CD4-positive, alpha-beta T cell (primary cell): ENCODE results near the gene FKRP. TPM values are rescaled to one million over a fixed set of nuclear protein-coding genes. Genes with fewer than 3 reads are reported as not detected.

ENCODE experiments used
- ATAC-seq: fragments of 200-7000 bp; cut with Tn5 transposase; one replicate; pipeline ENCODE4 v1.10.0; 2022; ENCODE audit warnings: mild to moderate bottlenecking; ENCODE audit not compliant: poor library complexity
- CTCF ChIA-PET: fragments of 350-600 bp; sonication (Branson Sonifier 250); formaldehyde crosslinking; loops from one replicate; lab custom pipeline; 2021; ENCODE audit warnings: antibody characterized with exemption, inconsistent platforms; lab: Charles Lee
- POLR2A ChIA-PET: fragments of 350-600 bp; sonication (Branson Sonifier 250); formaldehyde crosslinking; loops from one replicate; lab custom pipeline; 2021; ENCODE audit warnings: antibody characterized with exemption, inconsistent platforms; lab: Charles Lee
- DNase-seq, 14 experiments: peaks; one replicate each; pipeline ENCODE4 v3.0.0-alpha.2; 2013 to 2020; ENCODE audit warnings: mixed read lengths in 2 of 14
- H3K27ac ChIP-seq, 2 donors: one replicate each; pipeline versions ENCODE4 v1.5.1 to v1.7.0; 2013; ENCODE audit warnings: low read length in 2 of 2, low read depth in 1 of 2, mild to moderate bottlenecking in 1 of 2
- H3K27me3 ChIP-seq, 2 experiments: 1 replicate in 1 of 2; 2 replicates in 1 of 2; pipeline versions ENCODE4 v1.6.1 to v1.7.0; 2013; ENCODE audit warnings: low read length in 2 of 2, control low read depth in 1 of 2, mild to moderate bottlenecking in 1 of 2, moderate library complexity in 1 of 2; ENCODE audit not compliant: insufficient read depth in 2 of 2, control insufficient read depth in 1 of 2
- H3K36me3 ChIP-seq: one replicate; pipeline ENCODE4 v1.6.1; 2013; ENCODE audit warnings: low read length, control low read depth; ENCODE audit not compliant: insufficient read depth
- H3K4me1 ChIP-seq: one replicate; pipeline ENCODE4 v1.6.1; 2013; ENCODE audit warnings: low read length, control low read depth; ENCODE audit not compliant: insufficient read depth
- H3K4me3 ChIP-seq: one replicate; pipeline ENCODE4 v1.5.1; 2013; ENCODE audit warnings: mild to moderate bottlenecking, low read length, moderate library complexity
- H3K9me3 ChIP-seq, 2 experiments: 1 replicate in 1 of 2; 2 replicates in 1 of 2; pipeline versions ENCODE4 v1.6.1 to v1.7.0; 2013; ENCODE audit warnings: low read length in 2 of 2, mild to moderate bottlenecking in 2 of 2, control low read depth in 1 of 2, moderate library complexity in 1 of 2; ENCODE audit not compliant: control insufficient read depth in 1 of 2, insufficient read depth in 1 of 2
- H3K27ac Mint-ChIP-seq: one replicate; pipeline ENCODE4 v1.8.0; 2020; ENCODE audit warnings: mixed read lengths
- H3K27me3 Mint-ChIP-seq: one replicate; pipeline ENCODE4 v1.8.0; 2021; ENCODE audit warnings: mixed read lengths
- H3K36me3 Mint-ChIP-seq: one replicate; pipeline ENCODE4 v1.8.0; 2021; ENCODE audit warnings: low read depth, mixed read lengths
- H3K4me1 Mint-ChIP-seq: one replicate; pipeline ENCODE4 v1.8.0; 2021; ENCODE audit warnings: low read depth, mixed read lengths
- H3K4me3 Mint-ChIP-seq: one replicate; pipeline ENCODE4 v1.8.0; 2020; ENCODE audit warnings: mild to moderate bottlenecking, mixed read lengths
- H3K9me3 Mint-ChIP-seq: one replicate; pipeline ENCODE4 v1.8.0; 2020; ENCODE audit warnings: mixed read lengths
- intact Hi-C, 2 experiments: fragments of 100-400 bp; cut with DNase I in 1 of 2; cut with micrococcal nuclease in 1 of 2; formaldehyde crosslinking; loops; one replicate each; pipeline versions ENCODE4 v1.15.1 to v1.9.0; 2023 to 2025; cut with DNase I, micrococcal nuclease
- total RNA-seq, 174 experiments: library from RNA in 2 of 174; stranded (reverse) in 2 of 174; gene quantifications; one replicate each; pipeline ENCODE4 v1.2.3 and lab custom pipeline; 2021 to 2026
- TF ChIP-seq, protein P1 (sequence below): fragments of 200-600 bp; IDR thresholded peaks from one replicate; pipeline ENCODE4 v1.8.0; 2022; ENCODE audit warnings: antibody characterized with exemption, mild to moderate bottlenecking

Gene FKRP
- total RNA-seq, 2 experiments from 2014 or later: 19.0 to 20.2 TPM

DNA sequence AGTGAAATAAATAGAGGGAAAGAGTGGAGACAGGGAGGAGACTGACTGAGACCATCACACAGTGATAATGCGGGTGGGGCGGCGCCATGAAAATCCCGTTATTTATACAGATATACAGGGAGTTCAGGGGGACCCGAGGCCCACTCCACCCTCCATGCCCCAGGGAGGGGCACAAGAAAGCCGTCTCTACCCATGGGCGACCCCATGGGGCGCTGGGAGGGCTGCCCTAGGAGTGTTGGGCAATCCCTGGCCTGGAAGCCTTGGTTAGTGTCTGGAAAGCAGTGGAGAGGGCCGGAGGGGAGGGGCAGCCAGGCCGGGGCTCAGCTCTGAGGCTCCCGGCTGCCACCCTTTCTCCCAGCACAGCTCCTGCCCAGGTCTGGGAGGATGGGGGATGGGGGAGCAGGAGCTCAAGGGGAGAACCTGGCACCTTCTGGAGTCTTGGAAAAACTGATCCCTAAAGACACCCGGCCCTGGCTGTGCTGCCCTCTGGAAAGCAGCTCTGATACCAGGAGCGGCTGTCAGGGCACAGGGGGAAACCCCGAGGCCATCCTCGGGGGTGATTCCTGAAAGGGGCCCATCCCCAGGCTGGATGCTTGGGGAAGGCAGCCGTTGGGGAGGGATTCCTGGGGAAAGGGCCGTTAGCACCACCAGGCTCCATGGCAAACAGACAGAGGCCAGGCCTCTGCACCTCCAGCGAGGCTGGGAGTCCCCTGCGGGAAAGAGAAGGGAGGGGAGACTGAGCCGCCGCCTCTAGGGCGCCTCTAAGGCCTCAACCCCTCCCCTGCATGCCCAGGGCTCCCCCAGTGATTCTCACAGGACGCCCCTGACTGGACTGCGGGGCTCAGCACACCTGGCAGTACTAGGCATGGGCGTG lies 26.0 kb upstream of the FKRP start:
- Mint-ChIP-seq H3K27me3 (no peaks in the 10 kb centered on the region), H3K9me3 (no peaks in the 10 kb centered on the region), H3K36me3 (peaks cover 61% of the 10 kb centered on the region), H3K27ac (peak overlapping the region; percentile 99), H3K4me3 (peak overlapping the region; percentile 4), H3K4me1 (peaks cover 34% of the 10 kb centered on the region)
- TF ChIP-seq, protein P1, sequence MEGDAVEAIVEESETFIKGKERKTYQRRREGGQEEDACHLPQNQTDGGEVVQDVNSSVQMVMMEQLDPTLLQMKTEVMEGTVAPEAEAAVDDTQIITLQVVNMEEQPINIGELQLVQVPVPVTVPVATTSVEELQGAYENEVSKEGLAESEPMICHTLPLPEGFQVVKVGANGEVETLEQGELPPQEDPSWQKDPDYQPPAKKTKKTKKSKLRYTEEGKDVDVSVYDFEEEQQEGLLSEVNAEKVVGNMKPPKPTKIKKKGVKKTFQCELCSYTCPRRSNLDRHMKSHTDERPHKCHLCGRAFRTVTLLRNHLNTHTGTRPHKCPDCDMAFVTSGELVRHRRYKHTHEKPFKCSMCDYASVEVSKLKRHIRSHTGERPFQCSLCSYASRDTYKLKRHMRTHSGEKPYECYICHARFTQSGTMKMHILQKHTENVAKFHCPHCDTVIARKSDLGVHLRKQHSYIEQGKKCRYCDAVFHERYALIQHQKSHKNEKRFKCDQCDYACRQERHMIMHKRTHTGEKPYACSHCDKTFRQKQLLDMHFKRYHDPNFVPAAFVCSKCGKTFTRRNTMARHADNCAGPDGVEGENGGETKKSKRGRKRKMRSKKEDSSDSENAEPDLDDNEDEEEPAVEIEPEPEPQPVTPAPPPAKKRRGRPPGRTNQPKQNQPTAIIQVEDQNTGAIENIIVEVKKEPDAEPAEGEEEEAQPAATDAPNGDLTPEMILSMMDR: no peak
- ATAC-seq: no peak
- Histone ChIP-seq H3K4me3 (no peak overlapping the region), H3K36me3 (peaks cover 45% of the 10 kb centered on the region), H3K27ac (no peak overlapping the region), H3K9me3 (no peaks in the 10 kb centered on the region), H3K27me3 (no peaks in the 10 kb centered on the region), H3K4me1 (peaks cover 44% of the 10 kb centered on the region)
- DNase-seq: peak in 1 of 14 experiments; percentile 25
- ChIA-PET CTCF (interaction anchor here (0.8 to 1.0 kb wide), 2 partner anchors 11 to 13 kb away, joined by 3 to 4 read pairs; no protein-coding TSS in a partner anchor), POLR2A (no interaction called here)
- intact Hi-C loops: loop anchor here in 1 of 2 experiments (10.0 kb wide), 1 partner anchor 515 kb away; the partner anchor contains the start of gene BBC3

GRCh38 chr19:46720503-46721239 lies 25.2 kb upstream of the FKRP start:
- H3K4me3 Mint-ChIP-seq: peak overlapping the region; percentile 67
- ChIA-PET CTCF (no interaction called here), POLR2A (no interaction called here)
- TF ChIP-seq, protein P1: no peak
- H3K4me1 ChIP-seq: peaks cover 39% of the 10 kb centered on the region
- peaks cover 27% of the 10 kb centered on the region for H3K4me1 Mint-ChIP-seq
- H3K36me3 ChIP-seq: peaks cover 53% of the 10 kb centered on the region
- H3K27ac ChIP-seq: no peak overlapping the region
- ATAC-seq (no peak), DNase-seq (peak in 1 of 14 experiments; percentile 20)
- no peaks in the 10 kb centered on the region for H3K9me3 Mint-ChIP-seq
- H3K27me3 ChIP-seq: no peaks in the 10 kb centered on the region
- no peak overlapping the region for H3K4me3 ChIP-seq
- H3K9me3 ChIP-seq: no peaks in the 10 kb centered on the region
- H3K27me3 Mint-ChIP-seq: no peaks in the 10 kb centered on the region
- H3K27ac Mint-ChIP-seq: no peak overlapping the region
- H3K36me3 Mint-ChIP-seq: peaks cover 62% of the 10 kb centered on the region
- intact Hi-C loops: no loop called here

DNA sequence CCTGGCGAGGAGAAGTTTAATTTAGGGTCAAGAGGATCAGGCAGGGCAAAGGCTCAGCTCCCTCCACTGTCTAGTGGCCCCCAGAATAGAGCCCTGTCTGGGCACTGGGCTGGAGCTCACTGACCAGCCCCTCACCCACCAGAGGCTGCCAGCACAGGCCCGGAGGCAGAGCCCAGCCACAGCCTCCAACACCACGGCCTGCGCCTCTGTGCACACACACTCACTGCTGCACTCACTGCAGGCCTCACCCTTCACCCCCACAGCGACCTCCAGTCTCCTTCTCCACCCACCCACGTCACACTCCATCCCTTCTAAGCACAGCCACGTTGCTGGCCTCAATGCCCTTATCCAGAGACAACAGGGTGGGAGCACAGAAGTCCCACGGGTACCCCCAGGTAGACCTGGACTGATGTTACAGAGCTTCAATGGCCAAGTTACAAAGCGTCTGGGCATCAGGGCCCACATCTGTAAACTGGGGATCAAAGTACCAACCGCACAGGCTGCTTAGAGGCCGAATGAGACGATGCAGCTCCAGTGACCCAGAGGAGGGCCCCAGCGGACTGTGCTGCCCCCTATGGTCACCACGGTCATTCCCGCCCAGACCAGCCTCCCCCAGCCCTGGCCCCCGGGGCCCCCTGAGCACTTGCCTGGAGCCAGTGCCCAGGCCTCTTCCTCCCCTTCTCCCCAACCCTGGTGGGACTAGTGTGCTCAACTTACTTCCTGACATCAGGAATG lies 24.4 kb upstream of the FKRP start:
- peaks cover 25% of the 10 kb centered on the region for H3K4me1 Mint-ChIP-seq
- Histone ChIP-seq H3K27ac (no peak overlapping the region), H3K4me1 (peaks cover 36% of the 10 kb centered on the region), H3K27me3 (no peaks in the 10 kb centered on the region), H3K4me3 (no peak overlapping the region), H3K9me3 (no peaks in the 10 kb centered on the region), H3K36me3 (peaks cover 60% of the 10 kb centered on the region)
- peaks cover 63% of the 10 kb centered on the region for H3K36me3 Mint-ChIP-seq
- ATAC-seq: no peak
- H3K27me3 Mint-ChIP-seq: no peaks in the 10 kb centered on the region
- DNase-seq: peak in 1 of 14 experiments; percentile 15
- H3K4me3 Mint-ChIP-seq: peak overlapping the region; percentile 39
- H3K9me3 Mint-ChIP-seq: no peaks in the 10 kb centered on the region
- H3K27ac Mint-ChIP-seq: no peak overlapping the region
- POLR2A ChIA-PET: no interaction called here
- TF ChIP-seq, protein P1: no peak
- intact Hi-C loops: no loop called here
- CTCF ChIA-PET: no interaction called here
